HG03558 (cell line): Measurements from ENCODE around the gene FCHSD2.

Experiments
- ATAC-seq: cut with Tn5 transposase; IDR thresholded peaks from one replicate; pipeline ENCODE4 v1.9.1; 2021; ENCODE audit warnings: moderate number of reproducible peaks; ENCODE audit not compliant: unreplicated experiment; ENCODE audit errors: extremely low read depth

The FCHSD2 gene

DNA sequence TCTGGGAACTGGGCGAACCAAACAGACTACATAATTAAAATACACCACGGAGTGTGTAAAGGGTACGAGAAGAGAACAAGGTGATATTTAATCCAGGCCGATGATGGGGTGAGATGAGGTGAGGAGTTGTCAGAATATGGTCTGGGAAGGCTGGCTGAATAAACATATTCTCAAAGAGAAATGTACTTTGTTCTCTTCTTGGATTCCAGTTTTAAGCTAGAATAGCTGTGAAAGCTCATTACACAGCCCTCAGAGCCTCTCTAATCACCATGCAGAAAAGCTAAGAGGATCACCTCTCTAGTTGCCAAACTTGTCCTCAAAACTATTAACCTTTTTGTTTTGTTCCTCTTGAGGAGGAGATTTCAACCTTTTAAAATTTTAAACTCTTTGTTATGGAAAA, 238.1 kb downstream of the FCHSD2 start:
- ATAC-seq: no peak

DNA sequence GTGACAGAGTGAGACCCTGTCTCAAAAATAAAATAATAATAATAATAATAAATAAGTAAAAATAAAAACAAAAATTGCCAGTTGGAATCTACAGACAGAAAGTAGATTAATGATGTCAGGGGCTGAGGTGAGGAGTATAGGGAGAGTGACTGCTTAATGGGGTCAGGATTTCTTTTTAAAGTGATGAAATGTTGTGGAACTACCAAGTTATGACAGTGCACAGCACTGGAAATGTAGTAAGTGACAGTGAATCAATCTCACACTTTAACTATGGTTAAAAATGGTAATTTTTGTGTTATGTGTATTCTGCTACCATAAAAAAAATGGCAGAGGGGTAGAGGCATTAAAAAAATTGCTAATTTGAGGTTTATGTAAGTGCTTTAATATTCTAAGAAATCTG, 240.7 kb downstream of the FCHSD2 start:
- no peak for ATAC-seq

DNA sequence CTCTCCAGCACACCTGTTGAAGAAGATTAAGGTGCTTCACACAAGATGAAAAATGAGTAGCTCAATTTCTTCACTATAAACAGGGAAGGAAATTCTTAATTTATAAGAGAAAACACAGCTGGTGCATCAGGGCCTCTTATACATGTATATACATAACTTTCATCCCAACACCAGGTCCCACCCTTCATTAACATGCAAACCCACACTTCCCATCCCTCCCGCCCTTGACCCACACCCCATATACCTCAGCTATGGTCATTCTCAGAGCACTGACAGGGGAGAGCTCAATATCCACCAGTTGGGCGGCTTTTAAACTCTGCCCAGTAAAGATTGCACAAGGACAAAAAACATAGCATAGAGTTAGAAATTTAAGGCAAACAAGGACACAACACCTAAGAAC, 242.1 kb downstream of the FCHSD2 start:
- ATAC-seq: no peak

DNA sequence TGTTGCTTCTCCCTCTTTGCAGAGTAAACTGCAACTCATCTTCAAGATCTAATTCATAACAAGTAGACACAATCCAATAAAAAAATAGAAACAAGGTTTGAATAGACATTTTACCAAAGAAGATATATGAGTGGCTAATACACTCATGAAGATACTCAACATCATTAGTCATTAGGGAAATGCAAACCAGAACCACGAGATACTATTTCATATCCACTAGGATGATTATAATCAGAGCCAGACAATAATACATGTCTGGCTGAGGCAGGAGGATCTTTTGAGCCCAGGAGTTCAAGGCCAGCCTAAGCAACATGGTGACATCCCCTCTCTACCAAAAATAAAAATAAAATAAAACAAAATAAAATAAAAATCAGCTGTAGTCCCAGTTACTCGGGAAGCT, 242.9 kb downstream of the FCHSD2 start:
- no peak for ATAC-seq

DNA sequence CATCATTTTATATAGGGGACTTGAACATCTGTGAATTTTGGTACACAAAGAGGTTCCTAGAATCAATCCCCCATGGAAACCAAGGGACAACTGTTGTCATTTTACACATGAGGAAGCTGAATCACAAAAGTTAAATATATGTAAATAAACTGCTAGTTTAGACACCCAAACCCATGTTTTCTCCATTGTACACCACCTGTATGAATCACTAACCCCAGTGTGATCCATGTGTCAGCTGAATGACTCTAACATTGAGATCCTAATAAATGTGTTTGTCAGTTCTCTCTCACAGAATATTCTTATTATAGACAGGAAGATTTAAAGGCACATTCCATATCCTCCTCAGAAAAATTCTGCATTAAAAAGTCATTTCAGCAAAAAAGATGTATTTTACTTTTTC, 244.6 kb downstream of the FCHSD2 start:
- ATAC-seq: no peak

DNA sequence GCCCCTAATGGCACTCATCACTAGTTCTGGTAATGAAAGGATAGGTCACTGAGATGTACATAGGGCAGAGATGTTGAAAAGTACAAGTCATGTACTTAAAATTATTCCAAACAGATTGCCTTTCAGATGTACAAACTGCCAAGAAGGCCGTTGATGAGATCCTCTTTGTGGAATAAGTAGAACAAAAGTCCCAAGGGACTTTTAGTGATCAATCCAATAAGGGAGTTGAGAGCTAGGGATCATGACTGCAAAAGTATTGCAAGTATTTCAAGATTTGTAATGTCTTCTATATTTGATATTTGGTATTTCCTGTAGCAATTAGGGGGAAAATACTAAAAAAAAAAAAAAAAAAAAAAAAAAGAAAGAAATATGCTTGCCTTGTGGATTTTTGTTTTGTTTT, 245.7 kb downstream of the FCHSD2 start:
- no peak for ATAC-seq

DNA sequence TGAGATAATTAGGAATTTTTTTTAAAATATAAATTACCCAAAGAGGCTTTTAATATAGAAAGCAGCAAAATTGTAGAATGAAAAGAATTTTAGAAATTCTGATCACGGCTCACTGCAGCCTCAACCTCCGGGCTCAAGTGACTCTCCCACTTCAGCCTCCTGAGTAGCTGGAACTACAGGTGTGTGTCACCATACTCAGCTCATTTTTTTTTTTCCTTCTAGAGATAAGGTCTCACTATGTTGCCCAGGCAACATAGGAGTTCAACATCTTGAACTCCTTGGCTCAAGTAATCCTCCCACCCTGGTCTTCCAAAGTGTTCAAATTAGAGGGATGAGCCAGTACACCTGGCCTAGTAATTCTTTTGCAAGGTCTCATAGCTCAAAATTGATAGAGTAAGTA, 251.2 kb downstream of the FCHSD2 start:
- ATAC-seq: no peak

DNA sequence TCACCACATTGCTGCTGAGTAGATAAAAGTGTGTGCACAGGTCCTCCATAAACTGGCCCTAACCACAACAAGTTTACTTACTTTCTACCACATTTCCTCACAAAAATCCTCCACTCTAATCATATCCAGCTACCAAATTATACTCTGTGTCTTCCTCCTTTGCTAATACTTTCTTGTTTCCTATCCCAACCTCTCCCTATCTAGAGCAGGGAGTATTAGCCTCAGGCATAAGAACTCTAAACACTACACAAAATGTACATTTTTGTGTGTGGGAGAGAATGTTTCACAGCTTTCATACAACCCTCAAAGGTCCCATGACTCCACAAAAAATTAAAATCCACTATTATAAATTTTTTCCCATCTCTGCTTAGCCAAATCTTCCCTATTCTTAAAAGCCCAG, 255.5 kb downstream of the FCHSD2 start:
- ATAC-seq: no peak

DNA sequence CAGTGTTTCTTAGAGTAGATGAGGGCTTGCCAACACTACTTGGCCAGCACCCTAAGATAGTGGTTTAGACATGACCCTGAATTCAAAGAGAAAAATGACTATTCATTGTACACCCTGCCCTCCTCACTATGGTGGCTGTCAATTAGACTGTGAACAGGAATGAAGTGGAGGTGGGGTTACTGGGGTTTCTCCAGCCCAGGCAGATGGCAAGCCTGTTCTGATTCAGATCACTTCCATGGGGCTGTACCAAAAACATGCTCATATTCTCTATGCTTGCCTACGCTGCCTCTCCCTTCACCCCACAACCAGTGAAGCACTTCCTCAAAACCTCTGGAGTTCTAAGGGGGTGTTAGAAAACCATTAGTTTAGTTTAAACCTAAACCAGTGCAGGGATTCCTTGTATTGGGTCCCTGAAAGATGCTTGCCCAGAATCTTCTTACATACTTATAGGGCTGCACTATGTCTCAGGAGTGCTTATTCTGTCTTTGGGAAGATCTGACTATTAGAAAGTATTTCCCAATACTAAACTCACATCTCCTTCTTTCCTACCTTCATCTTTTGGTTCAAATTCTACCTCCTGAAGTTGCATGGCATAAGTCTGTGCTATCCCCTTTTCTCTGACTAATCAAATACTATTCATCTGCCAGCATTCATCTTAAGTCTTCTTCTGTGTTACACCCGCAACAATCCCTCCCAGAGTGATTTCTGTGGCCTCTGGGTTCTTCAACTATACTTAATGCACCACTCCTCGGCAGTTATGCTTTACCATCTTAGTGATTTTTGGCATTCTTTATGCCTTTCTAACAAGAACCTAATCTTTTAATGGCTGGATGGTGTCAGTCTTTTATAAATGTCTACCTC, 256.1 kb downstream of the FCHSD2 start:
- ATAC-seq: no peak

DNA sequence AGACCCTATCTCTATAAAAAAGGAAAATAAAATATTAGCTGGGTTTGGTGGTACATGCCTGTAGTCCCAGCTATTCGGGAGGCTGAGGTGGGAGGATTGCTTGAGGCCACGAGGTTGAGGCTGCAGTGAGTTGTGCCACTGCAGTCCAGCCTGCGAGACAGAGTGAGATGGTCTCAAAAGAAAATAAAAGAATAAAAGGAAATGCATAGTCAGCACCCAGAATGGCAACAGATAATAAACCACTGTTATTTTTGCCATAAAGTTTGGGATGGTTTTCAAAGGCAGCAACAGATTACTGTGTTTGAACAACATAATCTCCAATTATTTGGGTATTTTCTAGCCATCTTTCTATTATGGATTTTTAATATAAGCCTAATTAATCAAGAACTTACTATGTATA, 266.0 kb downstream of the FCHSD2 start:
- ATAC-seq: no peak

DNA sequence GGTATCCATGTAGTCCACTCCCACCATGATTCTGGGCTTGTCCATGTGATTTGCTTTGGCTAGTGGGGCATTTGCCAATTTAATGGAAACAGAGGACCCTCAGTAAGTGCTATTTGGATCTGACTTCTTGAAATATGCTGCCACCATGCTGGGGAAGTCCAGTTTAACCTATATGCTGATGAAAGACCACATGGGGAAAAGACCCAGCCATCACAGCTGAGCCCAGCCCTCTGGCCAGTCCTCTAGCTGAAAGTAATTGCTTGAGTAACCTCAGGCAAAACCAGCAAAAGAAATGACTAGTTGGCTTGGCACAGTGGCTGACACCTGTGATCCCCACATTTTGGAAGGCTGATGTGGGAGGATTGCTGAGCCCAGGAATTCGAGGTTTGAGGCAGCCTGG, 266.4 kb downstream of the FCHSD2 start:
- no peak for ATAC-seq

DNA sequence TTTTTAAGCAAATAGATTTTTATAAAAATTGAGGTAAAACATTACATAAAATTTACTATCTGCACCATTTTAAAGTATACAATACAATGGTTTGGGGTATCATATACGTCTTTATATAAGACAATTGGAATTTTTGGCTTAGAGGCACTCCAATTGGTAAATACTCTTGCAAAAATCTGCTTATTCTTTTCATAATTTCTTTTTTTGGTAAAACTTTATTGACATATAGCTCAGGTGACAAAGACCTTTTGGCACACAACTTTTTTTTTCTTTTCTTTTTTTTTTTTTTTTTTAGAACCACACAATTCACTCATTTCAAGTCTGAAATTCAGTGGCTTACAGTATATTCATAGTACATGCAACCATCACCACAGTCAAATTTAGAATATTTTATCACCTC, 270.1 kb downstream of the FCHSD2 start:
- no peak for ATAC-seq

DNA sequence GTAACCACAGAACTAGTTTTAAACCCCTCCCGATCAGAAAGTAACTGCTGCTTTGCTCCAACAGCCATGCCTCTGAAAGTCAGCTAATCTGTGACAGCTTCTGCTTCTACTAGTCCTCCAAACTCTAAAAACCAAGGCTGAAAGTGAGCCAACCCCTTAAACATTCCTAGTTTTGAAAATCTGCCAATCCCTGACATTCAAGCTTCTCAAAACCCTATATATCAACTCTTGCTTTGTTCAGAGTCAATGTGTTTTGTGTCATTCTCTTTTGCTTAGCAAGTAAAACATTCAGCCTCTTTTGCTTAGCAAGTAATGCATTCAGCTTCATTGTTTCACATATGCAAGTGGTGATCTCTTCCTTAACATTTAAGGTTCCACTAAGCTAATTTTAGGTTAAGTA, 271.0 kb downstream of the FCHSD2 start:
- ATAC-seq: no peak

DNA sequence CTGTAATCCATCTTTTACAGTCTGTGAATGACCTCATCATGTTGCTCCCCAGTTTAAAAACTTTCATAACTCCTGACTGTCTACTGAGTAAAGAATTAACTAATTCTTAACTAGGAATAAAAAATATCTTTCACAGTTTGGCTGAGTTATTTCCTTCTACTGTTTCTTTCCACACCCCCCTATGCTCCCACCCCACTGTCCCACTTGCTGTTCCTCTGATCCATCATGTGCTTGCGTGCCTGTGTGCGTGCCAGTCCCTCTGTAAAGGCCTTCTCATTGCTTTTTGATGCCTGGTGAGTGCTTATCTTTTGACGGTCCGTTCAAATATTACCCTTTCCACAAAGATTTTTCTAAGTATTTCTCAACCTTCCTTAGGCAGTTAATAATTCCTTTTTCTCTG, 272.3 kb downstream of the FCHSD2 start:
- ATAC-seq: no peak

DNA sequence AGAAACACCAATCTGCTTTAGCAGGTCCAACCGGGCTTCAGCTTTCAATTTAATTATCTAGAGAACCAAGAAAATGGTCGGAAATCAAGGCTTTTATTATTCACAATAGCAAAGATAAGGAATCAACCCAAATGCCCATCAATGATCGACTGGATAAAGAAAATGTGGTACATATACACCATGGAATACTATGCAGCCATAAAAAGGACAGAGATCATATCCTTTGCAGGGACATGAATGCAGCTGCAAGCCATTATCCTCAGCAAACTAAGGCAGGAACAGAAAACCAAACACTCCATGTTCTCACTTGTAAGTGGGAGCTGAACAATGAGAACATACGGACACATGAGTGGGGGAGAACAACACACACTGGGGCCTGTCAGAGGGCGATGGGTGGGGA, 274.1 kb downstream of the FCHSD2 start:
- ATAC-seq: no peak

DNA sequence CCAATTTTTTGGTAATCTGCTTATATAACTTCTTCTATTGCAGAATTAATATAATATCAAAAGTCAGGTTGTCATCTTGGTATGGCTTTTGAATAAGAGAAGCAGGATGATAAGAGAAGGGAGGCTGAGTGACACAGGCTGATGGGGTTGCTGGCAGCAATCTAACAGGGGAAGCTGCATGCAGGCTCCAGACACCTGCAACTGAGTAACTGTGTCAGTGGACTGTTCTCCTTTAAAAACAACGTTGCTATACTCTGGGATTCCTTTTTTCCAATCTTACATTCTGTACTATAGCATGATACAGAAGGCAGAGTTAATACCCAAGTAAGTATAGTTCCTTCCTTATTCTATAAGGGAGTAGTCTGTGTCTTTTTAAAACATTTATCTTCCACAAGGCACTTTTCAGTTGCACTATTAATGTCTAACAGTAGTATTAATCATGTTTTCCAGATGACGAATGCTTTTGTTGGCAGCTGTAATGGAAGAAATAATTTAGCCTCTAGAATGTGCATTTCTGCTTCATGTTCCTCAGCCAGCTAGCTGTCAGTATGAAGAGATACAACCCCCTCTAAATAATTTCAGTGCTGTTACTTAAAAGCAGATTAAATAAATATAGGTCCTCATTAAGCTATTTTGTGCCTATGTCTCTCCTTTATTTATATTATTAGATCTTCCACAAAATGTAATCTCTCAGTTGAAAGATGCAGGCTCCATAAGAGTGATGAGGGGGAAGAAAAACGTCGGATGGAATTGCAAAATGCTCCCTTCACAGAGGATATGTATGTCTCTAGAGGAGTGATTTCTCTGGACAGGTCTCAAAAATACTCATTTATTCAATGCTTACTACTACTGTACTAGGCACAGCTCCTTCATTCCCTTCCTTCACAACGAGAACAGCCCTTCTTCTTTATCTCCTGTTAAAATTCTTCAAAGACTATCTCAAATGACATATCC, 277.1 kb downstream of the FCHSD2 start:
- ATAC-seq: no peak

DNA sequence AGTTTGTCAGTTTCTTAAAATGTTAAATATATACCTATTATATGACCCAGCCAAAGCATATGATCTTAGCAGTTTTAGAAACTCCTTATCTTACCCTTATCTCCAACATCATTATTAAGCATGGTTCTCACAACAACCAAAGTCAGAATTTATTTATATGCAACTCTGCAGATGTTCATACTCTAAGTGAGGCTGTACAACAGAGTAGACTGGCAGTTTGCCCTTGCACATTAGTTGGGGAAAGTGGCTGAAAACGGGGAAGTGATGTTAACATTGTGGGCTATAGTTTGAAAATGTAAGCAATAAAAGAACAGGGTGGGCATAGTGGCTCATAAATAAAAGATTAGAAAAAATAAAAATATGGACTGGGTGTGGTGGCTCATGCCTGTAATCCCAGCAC, 278.2 kb downstream of the FCHSD2 start:
- no peak for ATAC-seq

DNA sequence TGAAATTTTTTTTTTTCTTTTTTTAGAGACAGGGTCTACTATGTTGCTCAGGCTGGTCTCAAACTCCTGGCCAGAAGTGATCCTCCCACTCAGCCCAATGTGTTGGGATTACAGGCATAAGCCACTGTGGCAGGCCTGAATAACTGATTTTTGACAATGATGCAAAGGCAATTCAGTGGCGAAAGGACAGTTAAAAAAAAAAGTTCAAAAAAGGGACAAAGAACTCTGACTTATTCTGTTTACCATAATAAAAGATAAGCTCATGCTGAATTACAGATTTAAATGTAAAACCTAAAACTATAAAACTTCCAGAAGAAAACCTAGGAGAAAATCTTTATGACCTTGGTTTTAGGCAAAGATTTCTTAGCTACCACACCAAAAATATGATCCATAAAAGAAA, 279.0 kb downstream of the FCHSD2 start:
- no peak for ATAC-seq

DNA sequence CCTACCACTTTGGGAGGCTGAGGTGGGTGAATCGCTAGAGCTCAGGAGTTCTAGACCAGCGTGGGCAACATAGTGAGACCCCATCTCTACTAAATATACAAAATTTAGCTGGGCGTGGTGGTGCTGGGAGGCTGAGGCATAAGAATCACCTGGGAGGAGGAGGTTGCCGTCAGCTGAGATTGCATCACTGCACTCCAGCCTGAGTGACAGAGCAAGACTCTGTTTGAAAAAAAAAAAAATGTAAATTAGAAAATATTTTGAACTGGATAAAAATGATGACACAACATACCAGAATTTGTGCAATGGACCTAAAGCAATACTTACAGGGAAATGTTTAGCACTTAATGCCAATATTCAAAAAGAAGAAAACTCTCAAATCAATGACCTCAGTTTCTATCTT, 281.5 kb downstream of the FCHSD2 start:
- ATAC-seq: no peak

DNA sequence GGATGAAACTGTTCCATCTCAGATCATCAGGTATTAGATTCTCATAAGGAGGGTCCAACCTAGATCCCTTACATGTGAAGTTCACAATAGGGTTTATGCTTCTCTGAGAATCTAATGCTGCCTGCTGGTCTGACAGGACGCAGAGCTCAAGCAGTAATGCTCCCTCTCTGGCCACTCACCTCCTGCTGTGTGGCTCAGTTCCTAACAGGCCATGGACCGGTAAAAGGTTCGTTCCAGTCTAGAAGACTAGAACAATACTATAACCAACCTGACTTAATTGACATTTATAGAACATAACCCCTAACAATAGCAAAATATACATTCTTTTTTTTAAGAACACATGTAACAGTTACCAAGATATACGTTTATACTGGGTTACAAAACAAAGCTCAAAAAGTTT, 282.1 kb downstream of the FCHSD2 start:
- ATAC-seq: no peak

DNA sequence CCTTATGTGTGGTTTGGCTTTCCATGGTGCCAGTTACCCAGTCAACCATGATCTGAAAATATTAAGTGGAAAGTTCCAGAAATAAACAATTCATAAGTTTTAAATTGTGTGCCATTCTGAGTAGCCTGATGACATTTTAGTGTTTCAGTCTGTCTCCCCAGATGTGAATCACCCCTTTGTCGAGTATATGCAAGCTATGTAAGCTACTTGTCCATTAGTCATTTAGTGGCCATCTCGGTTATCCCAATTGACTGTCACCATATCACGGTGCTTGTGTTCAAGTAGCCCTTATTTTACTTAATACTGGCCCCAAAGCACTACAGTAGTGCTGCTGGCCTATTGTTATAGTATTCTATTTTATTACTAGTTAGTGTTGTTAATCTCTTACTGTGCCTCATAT, 283.0 kb downstream of the FCHSD2 start:
- no peak for ATAC-seq
